Tibial nerve (tissue), 4 donors: ENCODE measurements around the gene STARD13. TPM values are rescaled to one million over a fixed set of nuclear protein-coding genes. Genes with fewer than 3 reads are reported as not detected.
A peak's percentile ranks its signal among the peaks of the same experiment; 100 is the strongest.

Experiments
- DNase-seq, 2 donors: peaks; one replicate each; pipeline ENCODE4 v3.0.0-alpha.2; 2019; ENCODE audit warnings: low spot score in 2 of 2
- H3K27ac ChIP-seq, 4 donors: fragments of 200-600 bp; sonication (generic) in 3 of 4; one replicate each; pipeline ENCODE4 v1.5.1; 2017 to 2019; ENCODE audit warnings: mild to moderate bottlenecking in 1 of 4
- H3K27me3 ChIP-seq, 2 donors: fragments of 200-600 bp; sonication (generic) in 1 of 2; one replicate each; pipeline versions ENCODE4 v1.5.1 to v1.6.0; 2017 to 2019
- H3K36me3 ChIP-seq, 3 donors: fragments of 200-600 bp; sonication (generic); one replicate each; pipeline ENCODE4 v1.5.1; 2018 to 2019
- H3K4me1 ChIP-seq, 4 donors: fragments of 200-600 bp; sonication (generic) in 3 of 4; one replicate each; pipeline ENCODE4 v1.5.1; 2017 to 2019
- H3K4me3 ChIP-seq, 4 donors: fragments of 200-600 bp; sonication (generic) in 3 of 4; one replicate each; pipeline ENCODE4 v1.5.1; 2017 to 2019; ENCODE audit warnings: mild to moderate bottlenecking in 1 of 4, moderate library complexity in 1 of 4
- H3K9me3 ChIP-seq, 4 donors: fragments of 200-600 bp; sonication (generic) in 3 of 4; one replicate each; pipeline ENCODE4 v1.5.1; 2017 to 2019
- CTCF ChIP-seq, 5 experiments: fragments of 200-600 bp in 3 of 5; fragments of 450-650 bp in 2 of 5; sonication (generic) in 3 of 5; IDR thresholded peaks; one replicate each; pipeline ENCODE4 v1.5.1; 2016 to 2019; ENCODE audit warnings: antibody characterized with exemption in 5 of 5, mild to moderate bottlenecking in 3 of 5, moderate library complexity in 2 of 5
- EP300 ChIP-seq, 2 donors: sonication (generic); formaldehyde crosslinking; IDR thresholded peaks; one replicate each; pipeline ENCODE4 v1.6.1; 2017; ENCODE audit warnings: antibody characterized with exemption in 2 of 2, mild to moderate bottlenecking in 1 of 2
- POLR2A ChIP-seq, 2 donors: fragments of 450-650 bp; IDR thresholded peaks; one replicate each; pipeline ENCODE4 v1.6.1; 2017; ENCODE audit warnings: antibody characterized with exemption in 2 of 2, mild to moderate bottlenecking in 2 of 2, moderate library complexity in 2 of 2
- WGBS, 2 donors: methylation state at CpG; one replicate each; pipeline ENCODE4 v1.1.5; 2018; 5-methylcytosine and 5-hydroxymethylcytosine counted together
- total RNA-seq, 4 donors: library from RNA; depleted of rRNA; stranded (reverse); fragments of >200 nt; gene quantifications; one replicate each; pipeline ENCODE4 v1.1.0, GENCODE V29; 2016

STARD13 gene
- total RNA-seq, 4 donors from 2014 or later = 52.7 to 125 (median 80.0) TPM

GRCh38 chr13:33277946-33278345 lies 7.6 kb downstream of the STARD13 start:
- H3K4me1 ChIP-seq = peaks cover 0 to 88% (median 36%) of the 10 kb centered on the region in 4 donors
- no peaks in the 10 kb centered on the region for H3K9me3 ChIP-seq
- DNase-seq = peak in 1 of 2 donors; percentile 71
- WGBS, 2 donors = 68 to 74% methylated on average over 1 of the region's 1 CpG
- H3K27me3 ChIP-seq = no peaks in the 10 kb centered on the region
- no peaks in the 10 kb centered on the region for H3K36me3 ChIP-seq
- no peak overlapping the region for H3K4me3 ChIP-seq
- peak in 1 of 2 donors; percentile 65 for TF ChIP-seq EP300 (IDR thresholded peaks at IDR 0.05)
- no peak for TF ChIP-seq CTCF (IDR thresholded peaks at IDR 0.05)
- peak overlapping the region; percentile 45 to 97 (median 74) for H3K27ac ChIP-seq

- Histone ChIP-seq H3K27me3 (no peaks in the 10 kb centered on the region), H3K36me3 (no peaks in the 10 kb centered on the region), H3K4me1 (peaks cover 0 to 90% (median 36%) of the 10 kb centered on the region in 4 donors), H3K27ac (peak overlapping the region; percentile 23 to 97 (median 74)), H3K4me3 (no peak overlapping the region), H3K9me3 (no peaks in the 10 kb centered on the region)
- WGBS, 2 donors = 64 to 71% methylated on average over 4 of the region's 4 CpGs
- DNase-seq = no peak
- TF ChIP-seq EP300 (IDR thresholded peaks at IDR 0.05) = no peak
- TF ChIP-seq POLR2A (IDR thresholded peaks at IDR 0.05) = no peak
- no peak for TF ChIP-seq CTCF (IDR thresholded peaks at IDR 0.05)
Measured at GRCh38 chr13:33277037-33277740, 8.4 kb downstream of the STARD13 start.

- Histone ChIP-seq H3K4me1 (peaks cover 0 to 95% (median 42%) of the 10 kb centered on the region in 4 donors), H3K9me3 (no peaks in the 10 kb centered on the region), H3K36me3 (no peaks in the 10 kb centered on the region), H3K27ac (peak overlapping the region; percentile 23 to 97 (median 74)), H3K4me3 (no peak overlapping the region), H3K27me3 (no peaks in the 10 kb centered on the region)
- DNase-seq = no peak
- 15 to 20% methylated on average over 3 of the region's 3 CpGs for WGBS, 2 donors
- TF ChIP-seq CTCF (IDR thresholded peaks at IDR 0.05) (no peak), EP300 (IDR thresholded peaks at IDR 0.05) (no peak), POLR2A (IDR thresholded peaks at IDR 0.05) (no peak)
Measured at GRCh38 chr13:33276570-33276969, 9.0 kb downstream of the STARD13 start.

GRCh38 chr13:33275916-33276315 lies 9.6 kb downstream of the STARD13 start:
- no peaks in the 10 kb centered on the region for H3K27me3 ChIP-seq

More at GRCh38 chr13:33275916-33276315, 9.6 kb downstream of the STARD13 start:
- 72 to 73% methylated on average over 3 of the region's 3 CpGs for WGBS, 2 donors
- DNase-seq = no peak
- peak overlapping the region; percentile 50 to 97 (median 74) for H3K27ac ChIP-seq
- peaks cover 0 to 98% (median 47%) of the 10 kb centered on the region in 4 donors for H3K4me1 ChIP-seq
- no peaks in the 10 kb centered on the region for H3K36me3 ChIP-seq
- no peak for TF ChIP-seq POLR2A (IDR thresholded peaks at IDR 0.05)
- no peak for TF ChIP-seq EP300 (IDR thresholded peaks at IDR 0.05)
- TF ChIP-seq CTCF (IDR thresholded peaks at IDR 0.05) = no peak
- no peak overlapping the region for H3K4me3 ChIP-seq
- H3K9me3 ChIP-seq = no peaks in the 10 kb centered on the region
